ENCODE data around the gene PSG5. TPM values are rescaled to one million over a fixed set of nuclear protein-coding genes. Genes with fewer than 3 reads are reported as not detected.
"Not testable (repeated sequence)": the region's sequence is repeated elsewhere in the genome, so short reads cannot be mapped to it uniquely, and the experiment has no call there.

PSG5 gene
- total RNA-seq, 1 experiment from 2014 or later: not detected

DNA sequence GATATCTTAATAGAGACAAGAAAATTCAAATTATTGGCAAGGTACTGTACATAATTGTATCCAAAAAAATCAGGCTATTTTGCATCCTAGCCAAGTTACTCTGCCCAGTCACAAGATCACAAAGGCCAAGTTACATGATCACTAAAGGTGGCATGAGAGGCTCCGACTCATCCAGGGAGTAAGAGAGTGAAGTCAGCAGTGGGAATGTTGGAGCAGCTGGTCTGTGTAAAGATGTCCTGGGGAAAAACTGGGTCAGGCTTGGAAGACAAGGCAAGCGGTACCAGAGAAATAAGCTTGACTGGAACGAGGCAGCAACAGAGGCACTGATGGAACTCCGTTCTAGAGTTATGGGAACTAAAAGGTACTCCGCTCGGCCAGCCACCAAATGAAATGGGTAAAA is 53.6 kb downstream of the PSG5 start (continued):
- TF ChIP-seq, protein P1, sequence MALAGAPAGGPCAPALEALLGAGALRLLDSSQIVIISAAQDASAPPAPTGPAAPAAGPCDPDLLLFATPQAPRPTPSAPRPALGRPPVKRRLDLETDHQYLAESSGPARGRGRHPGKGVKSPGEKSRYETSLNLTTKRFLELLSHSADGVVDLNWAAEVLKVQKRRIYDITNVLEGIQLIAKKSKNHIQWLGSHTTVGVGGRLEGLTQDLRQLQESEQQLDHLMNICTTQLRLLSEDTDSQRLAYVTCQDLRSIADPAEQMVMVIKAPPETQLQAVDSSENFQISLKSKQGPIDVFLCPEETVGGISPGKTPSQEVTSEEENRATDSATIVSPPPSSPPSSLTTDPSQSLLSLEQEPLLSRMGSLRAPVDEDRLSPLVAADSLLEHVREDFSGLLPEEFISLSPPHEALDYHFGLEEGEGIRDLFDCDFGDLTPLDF (CRISPR knock-in tag; IDR thresholded peaks at IDR 0.05): no peak
- no peak for TF ChIP-seq OVOL2 (CRISPR knock-in tag; IDR thresholded peaks at IDR 0.05; ENCODE audit: borderline replicate concordance)
- TF ChIP-seq, protein P2, sequence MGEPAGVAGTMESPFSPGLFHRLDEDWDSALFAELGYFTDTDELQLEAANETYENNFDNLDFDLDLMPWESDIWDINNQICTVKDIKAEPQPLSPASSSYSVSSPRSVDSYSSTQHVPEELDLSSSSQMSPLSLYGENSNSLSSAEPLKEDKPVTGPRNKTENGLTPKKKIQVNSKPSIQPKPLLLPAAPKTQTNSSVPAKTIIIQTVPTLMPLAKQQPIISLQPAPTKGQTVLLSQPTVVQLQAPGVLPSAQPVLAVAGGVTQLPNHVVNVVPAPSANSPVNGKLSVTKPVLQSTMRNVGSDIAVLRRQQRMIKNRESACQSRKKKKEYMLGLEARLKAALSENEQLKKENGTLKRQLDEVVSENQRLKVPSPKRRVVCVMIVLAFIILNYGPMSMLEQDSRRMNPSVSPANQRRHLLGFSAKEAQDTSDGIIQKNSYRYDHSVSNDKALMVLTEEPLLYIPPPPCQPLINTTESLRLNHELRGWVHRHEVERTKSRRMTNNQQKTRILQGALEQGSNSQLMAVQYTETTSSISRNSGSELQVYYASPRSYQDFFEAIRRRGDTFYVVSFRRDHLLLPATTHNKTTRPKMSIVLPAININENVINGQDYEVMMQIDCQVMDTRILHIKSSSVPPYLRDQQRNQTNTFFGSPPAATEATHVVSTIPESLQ (CRISPR knock-in tag; IDR thresholded peaks at IDR 0.05): no peak
- TF ChIP-seq EMX1 (CRISPR knock-in tag; IDR thresholded peaks at IDR 0.05): no peak
- no peak for TF ChIP-seq RELA (CRISPR knock-in tag; IDR thresholded peaks at IDR 0.05; ENCODE audit: borderline replicate concordance)
- TF ChIP-seq, protein P3, sequence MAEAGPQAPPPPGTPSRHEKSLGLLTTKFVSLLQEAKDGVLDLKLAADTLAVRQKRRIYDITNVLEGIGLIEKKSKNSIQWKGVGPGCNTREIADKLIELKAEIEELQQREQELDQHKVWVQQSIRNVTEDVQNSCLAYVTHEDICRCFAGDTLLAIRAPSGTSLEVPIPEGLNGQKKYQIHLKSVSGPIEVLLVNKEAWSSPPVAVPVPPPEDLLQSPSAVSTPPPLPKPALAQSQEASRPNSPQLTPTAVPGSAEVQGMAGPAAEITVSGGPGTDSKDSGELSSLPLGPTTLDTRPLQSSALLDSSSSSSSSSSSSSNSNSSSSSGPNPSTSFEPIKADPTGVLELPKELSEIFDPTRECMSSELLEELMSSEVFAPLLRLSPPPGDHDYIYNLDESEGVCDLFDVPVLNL (CRISPR knock-in tag; IDR thresholded peaks at IDR 0.05; ENCODE audit: borderline replicate concordance, low read depth): no peak

DNA sequence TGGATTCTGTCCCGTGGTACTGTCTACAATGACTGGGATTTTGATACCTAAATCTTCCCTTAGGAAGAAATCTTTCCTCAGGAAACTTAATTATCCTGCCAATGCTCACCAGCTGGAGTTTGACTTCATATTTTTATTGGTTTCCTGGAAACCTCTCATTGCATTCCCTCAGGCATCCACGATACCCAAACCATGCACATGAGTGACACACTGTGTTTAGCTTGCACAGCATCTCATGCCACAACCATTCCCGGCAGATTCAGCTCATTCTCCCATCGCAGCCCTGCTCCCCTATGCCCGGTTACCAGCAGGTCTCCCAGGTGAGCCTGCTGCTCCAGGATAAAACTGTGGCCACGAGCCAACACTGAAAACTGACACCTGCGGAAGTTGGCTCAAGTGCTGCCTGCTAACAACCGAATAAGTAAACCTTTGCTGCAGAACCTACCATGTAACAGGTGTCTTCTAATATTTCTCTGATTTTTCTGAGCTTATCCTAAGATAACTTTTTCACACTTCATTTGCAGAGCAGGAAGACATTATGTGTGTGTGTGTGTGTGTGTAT is 55.0 kb downstream of the PSG5 start:
- peaks cover 33% of the 10 kb centered on the region for H3K9me3 Mint-ChIP-seq
- peak; percentile 10 for DNase-seq (ENCODE audit: low spot score)
- ATAC-seq; H3K36me3 Mint-ChIP-seq; H3K27me3 Mint-ChIP-seq (ENCODE audit: low read depth); H3K4me3 Mint-ChIP-seq; CTCF ChIA-PET; H3K27ac Mint-ChIP-seq; POLR2A ChIA-PET; H3K4me1 Mint-ChIP-seq: not testable (repeated sequence)

DNA sequence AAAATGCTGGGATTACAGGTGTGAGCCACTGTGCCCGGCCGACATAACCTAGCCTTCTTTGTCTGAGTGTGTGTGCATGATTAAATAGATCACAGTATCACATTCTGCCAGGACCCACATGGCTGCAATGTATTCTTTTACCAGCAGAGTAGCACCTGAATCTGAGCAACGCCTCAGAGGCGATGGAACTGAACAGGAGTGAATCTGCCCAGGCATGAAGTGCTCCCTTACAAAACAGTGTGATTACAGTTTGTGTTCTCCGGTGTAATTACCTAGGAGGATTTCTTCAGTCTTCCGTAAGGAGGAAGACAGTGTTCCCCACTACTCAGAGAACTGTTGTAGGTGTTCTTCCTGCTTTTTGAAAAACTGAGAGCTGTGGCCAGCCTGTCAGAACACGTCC is 57.1 kb downstream of the PSG5 start:
- H3K27ac Mint-ChIP-seq; H3K36me3 Mint-ChIP-seq; POLR2A ChIA-PET; H3K4me3 Mint-ChIP-seq; H3K4me1 Mint-ChIP-seq; CTCF ChIA-PET; H3K27me3 Mint-ChIP-seq (ENCODE audit: low read depth); DNase-seq (ENCODE audit: low spot score): not testable (repeated sequence)
- peak; percentile 58; the same call in 1 of the 2 replicates for ATAC-seq
- peaks cover 31% of the 10 kb centered on the region for H3K9me3 Mint-ChIP-seq

DNA sequence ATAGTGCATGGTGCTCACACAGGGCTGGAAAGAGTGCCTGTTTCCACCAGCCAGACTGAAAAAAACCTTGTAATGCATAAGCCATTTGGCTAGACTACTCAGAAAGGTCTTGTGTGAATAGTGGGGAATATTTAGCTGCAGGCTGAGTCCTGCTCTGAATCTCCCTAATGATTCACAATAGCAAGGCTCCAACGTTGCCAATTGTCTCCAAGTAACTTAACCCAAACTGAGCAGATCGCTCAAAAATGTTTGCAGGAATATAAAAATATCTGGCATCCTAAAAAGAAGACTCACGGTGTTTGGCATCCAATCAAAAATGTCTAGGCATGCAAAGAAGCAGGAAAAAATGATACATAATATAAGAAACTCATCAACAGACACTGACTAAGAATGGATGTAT is 59.0 kb downstream of the PSG5 start:
- POLR2A ChIA-PET; H3K4me3 Mint-ChIP-seq; CTCF ChIA-PET; H3K4me1 Mint-ChIP-seq; H3K27ac Mint-ChIP-seq; DNase-seq (ENCODE audit: low spot score); H3K27me3 Mint-ChIP-seq (ENCODE audit: low read depth); H3K36me3 Mint-ChIP-seq; ATAC-seq: not testable (repeated sequence)
- peaks cover 31% of the 10 kb centered on the region for H3K9me3 Mint-ChIP-seq

DNA sequence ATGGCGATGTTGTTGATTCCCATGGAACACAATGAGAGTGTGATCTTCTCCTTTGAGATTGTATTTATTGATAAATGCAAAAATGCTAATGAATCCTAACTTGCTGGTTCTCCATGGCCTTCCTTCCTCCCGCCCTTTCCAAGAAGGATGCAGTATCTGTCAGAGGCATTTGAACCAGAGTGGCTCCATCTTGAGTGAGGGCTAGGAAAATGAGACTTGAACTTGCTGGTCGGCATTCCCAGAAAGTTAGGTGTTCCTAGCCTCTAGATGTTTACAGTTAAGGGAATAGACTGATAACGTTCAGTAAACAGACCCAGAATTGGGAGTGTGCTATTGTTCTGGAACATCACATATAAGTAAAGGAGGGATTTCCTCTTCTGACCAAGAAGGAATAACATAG is 59.6 kb downstream of the PSG5 start:
- H3K4me1 Mint-ChIP-seq: peaks cover 4% of the 10 kb centered on the region
- no peak overlapping the region for H3K4me3 Mint-ChIP-seq
- H3K27ac Mint-ChIP-seq: no peak overlapping the region
- CTCF ChIA-PET: no interaction called here
- no peak for DNase-seq (ENCODE audit: low spot score)
- H3K27me3 Mint-ChIP-seq (ENCODE audit: low read depth): no peaks in the 10 kb centered on the region
- H3K36me3 Mint-ChIP-seq: no peaks in the 10 kb centered on the region; the same call in 1 of the 2 replicates
- no peak for ATAC-seq
- H3K9me3 Mint-ChIP-seq: peaks cover 37% of the 10 kb centered on the region
- POLR2A ChIA-PET: no interaction called here
- TF ChIP-seq SOX15 (CRISPR knock-in tag; IDR thresholded peaks at IDR 0.05) (no peak), SMAD4 (CRISPR knock-in tag; IDR thresholded peaks at IDR 0.05) (no peak), GTF2I (CRISPR knock-in tag; conservative IDR thresholded peaks at IDR 0.05) (no peak), NFATC4 (CRISPR knock-in tag; IDR thresholded peaks at IDR 0.05) (no peak), ZNF317 (CRISPR knock-in tag; IDR thresholded peaks at IDR 0.05; ENCODE audit: borderline replicate concordance, low read depth) (no peak), TEAD1 (CRISPR knock-in tag; IDR thresholded peaks at IDR 0.05) (no peak), NFE2L1 (CRISPR knock-in tag; IDR thresholded peaks at IDR 0.05) (no peak), FOXP1 (CRISPR knock-in tag; IDR thresholded peaks at IDR 0.05; ENCODE audit: borderline replicate concordance) (no peak), SMAD3 (CRISPR knock-in tag; IDR thresholded peaks at IDR 0.05; ENCODE audit: borderline replicate concordance) (no peak)
- TF ChIP-seq, protein P4, sequence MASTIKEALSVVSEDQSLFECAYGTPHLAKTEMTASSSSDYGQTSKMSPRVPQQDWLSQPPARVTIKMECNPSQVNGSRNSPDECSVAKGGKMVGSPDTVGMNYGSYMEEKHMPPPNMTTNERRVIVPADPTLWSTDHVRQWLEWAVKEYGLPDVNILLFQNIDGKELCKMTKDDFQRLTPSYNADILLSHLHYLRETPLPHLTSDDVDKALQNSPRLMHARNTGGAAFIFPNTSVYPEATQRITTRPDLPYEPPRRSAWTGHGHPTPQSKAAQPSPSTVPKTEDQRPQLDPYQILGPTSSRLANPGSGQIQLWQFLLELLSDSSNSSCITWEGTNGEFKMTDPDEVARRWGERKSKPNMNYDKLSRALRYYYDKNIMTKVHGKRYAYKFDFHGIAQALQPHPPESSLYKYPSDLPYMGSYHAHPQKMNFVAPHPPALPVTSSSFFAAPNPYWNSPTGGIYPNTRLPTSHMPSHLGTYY (CRISPR knock-in tag; IDR thresholded peaks at IDR 0.05): no peak
- TF ChIP-seq, protein P5, sequence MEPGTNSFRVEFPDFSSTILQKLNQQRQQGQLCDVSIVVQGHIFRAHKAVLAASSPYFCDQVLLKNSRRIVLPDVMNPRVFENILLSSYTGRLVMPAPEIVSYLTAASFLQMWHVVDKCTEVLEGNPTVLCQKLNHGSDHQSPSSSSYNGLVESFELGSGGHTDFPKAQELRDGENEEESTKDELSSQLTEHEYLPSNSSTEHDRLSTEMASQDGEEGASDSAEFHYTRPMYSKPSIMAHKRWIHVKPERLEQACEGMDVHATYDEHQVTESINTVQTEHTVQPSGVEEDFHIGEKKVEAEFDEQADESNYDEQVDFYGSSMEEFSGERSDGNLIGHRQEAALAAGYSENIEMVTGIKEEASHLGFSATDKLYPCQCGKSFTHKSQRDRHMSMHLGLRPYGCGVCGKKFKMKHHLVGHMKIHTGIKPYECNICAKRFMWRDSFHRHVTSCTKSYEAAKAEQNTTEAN (CRISPR knock-in tag; IDR thresholded peaks at IDR 0.05): no peak
- TF ChIP-seq, protein P6, sequence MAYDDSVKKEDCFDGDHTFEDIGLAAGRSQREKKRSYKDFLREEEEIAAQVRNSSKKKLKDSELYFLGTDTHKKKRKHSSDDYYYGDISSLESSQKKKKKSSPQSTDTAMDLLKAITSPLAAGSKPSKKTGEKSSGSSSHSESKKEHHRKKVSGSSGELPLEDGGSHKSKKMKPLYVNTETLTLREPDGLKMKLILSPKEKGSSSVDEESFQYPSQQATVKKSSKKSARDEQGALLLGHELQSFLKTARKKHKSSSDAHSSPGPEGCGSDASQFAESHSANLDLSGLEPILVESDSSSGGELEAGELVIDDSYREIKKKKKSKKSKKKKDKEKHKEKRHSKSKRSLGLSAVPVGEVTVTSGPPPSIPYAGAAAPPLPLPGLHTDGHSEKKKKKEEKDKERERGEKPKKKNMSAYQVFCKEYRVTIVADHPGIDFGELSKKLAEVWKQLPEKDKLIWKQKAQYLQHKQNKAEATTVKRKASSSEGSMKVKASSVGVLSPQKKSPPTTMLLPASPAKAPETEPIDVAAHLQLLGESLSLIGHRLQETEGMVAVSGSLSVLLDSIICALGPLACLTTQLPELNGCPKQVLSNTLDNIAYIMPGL (CRISPR knock-in tag; IDR thresholded peaks at IDR 0.05): no peak

All from WTC11 (cell line).